Measurements from ENCODE around the gene TCF7L2.

The TCF7L2 gene

GRCh38 chr10:113115556-113115955 is 165.5 kb downstream of the TCF7L2 start:
- TF ChIP-seq, protein P1, sequence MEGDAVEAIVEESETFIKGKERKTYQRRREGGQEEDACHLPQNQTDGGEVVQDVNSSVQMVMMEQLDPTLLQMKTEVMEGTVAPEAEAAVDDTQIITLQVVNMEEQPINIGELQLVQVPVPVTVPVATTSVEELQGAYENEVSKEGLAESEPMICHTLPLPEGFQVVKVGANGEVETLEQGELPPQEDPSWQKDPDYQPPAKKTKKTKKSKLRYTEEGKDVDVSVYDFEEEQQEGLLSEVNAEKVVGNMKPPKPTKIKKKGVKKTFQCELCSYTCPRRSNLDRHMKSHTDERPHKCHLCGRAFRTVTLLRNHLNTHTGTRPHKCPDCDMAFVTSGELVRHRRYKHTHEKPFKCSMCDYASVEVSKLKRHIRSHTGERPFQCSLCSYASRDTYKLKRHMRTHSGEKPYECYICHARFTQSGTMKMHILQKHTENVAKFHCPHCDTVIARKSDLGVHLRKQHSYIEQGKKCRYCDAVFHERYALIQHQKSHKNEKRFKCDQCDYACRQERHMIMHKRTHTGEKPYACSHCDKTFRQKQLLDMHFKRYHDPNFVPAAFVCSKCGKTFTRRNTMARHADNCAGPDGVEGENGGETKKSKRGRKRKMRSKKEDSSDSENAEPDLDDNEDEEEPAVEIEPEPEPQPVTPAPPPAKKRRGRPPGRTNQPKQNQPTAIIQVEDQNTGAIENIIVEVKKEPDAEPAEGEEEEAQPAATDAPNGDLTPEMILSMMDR (IDR thresholded peaks at IDR 0.05; ENCODE audit: low read depth, low read length, missing control alignments) = no peak
- no peak overlapping the region for H3K4me3 ChIP-seq (replicated peaks; ENCODE audit: low read depth, low read length)
- DNase-seq (ENCODE audit: extremely low read depth, low read depth) = no peak

DNA sequence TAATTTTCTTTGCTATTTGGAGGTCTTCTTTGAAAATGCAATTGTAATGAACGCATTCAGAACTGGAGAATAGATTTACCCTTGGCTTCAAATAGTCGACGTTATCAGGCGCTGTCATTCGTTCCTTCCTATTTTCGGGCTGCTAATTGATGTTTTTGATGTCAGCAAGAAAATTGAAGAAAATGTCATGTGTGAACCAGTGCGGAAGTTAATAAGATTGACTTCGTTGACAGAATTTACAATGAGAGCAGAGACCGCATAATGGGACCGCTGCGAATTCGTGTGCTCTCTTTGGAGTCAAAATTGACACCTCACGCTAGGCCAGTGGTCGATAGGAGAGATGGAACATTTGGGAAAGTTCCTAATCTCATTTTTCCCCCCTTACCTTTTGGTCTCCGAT is 168.8 kb downstream of the TCF7L2 start:
- DNase-seq (ENCODE audit: extremely low read depth, low read depth) = no peak
- H3K4me3 ChIP-seq (replicated peaks; ENCODE audit: low read depth, low read length) = no peak overlapping the region
- TF ChIP-seq, protein P1 (IDR thresholded peaks at IDR 0.05; ENCODE audit: low read depth, low read length, missing control alignments) = no peak

GRCh38 chr10:113119801-113120200 is 169.8 kb downstream of the TCF7L2 start:
- no peak for DNase-seq (ENCODE audit: extremely low read depth, low read depth)
- TF ChIP-seq, protein P1 (IDR thresholded peaks at IDR 0.05; ENCODE audit: low read depth, low read length, missing control alignments) = no peak
- H3K4me3 ChIP-seq (replicated peaks; ENCODE audit: low read depth, low read length) = no peak overlapping the region

- H3K4me3 ChIP-seq (replicated peaks; ENCODE audit: low read depth, low read length) = no peak overlapping the region
- no peak for DNase-seq (ENCODE audit: extremely low read depth, low read depth)
- TF ChIP-seq, protein P1 (IDR thresholded peaks at IDR 0.05; ENCODE audit: low read depth, low read length, missing control alignments) = no peak
These were observed 171.1 kb downstream of the TCF7L2 start for GRCh38 chr10:113121153-113121552.

DNA sequence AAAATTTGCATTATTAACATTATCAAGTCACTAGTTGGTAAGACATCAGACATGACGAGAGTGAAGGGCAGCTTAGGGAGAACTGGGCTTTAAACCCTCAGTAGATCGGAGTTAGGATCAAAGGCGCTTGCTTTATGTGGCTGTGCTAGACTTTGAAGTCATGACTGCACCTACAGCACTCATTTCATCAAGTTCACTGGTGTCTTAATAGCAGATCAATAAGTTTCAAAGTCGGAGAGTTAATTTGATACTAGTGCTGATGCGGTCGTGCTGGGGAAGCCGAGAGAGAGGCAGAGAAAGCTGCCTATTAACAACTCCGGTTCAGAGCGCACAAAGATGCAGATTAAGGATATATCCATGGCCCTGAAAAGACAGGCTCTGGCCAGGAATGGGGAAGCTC is 172.9 kb downstream of the TCF7L2 start:
- no peak overlapping the region for H3K4me3 ChIP-seq (replicated peaks; ENCODE audit: low read depth, low read length)
- no peak for DNase-seq (ENCODE audit: extremely low read depth, low read depth)
- TF ChIP-seq, protein P1 (IDR thresholded peaks at IDR 0.05; ENCODE audit: low read depth, low read length, missing control alignments) = no peak

DNA sequence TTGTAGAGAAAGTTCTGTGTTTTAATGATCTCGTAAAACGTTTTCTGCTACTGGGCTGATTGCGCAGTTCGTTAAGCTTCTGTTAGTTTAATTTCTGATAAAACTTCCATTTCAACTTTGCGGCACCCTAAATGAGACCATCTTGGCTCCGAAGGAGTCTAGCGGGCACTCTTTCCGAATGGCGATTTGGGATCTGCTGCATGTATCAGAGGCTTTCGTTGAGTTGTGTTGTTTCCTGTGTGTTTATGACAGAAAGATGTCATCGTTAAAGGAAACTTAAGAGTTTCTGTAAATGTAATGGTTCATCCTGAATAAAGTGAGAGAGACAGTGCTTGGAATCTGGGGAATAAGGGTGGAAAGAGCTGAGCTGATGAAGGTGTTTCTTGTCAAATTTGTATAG is 174.7 kb downstream of the TCF7L2 start:
- no peak overlapping the region for H3K4me3 ChIP-seq (replicated peaks; ENCODE audit: low read depth, low read length)
- no peak for DNase-seq (ENCODE audit: extremely low read depth, low read depth)
- TF ChIP-seq, protein P1 (IDR thresholded peaks at IDR 0.05; ENCODE audit: low read depth, low read length, missing control alignments) = no peak

GRCh38 chr10:113125612-113126011 is 175.6 kb downstream of the TCF7L2 start:
- TF ChIP-seq, protein P1 (IDR thresholded peaks at IDR 0.05; ENCODE audit: low read depth, low read length, missing control alignments) = no peak
- DNase-seq (ENCODE audit: extremely low read depth, low read depth) = no peak

More at GRCh38 chr10:113125612-113126011, 175.6 kb downstream of the TCF7L2 start:
- no peak overlapping the region for H3K4me3 ChIP-seq (replicated peaks; ENCODE audit: low read depth, low read length)

Data from HFF-Myc (cell line).